Measurements from ENCODE around the gene MRPL23.

Gene MRPL23

GRCh38 chr11:1932105-1932480, 15.0 kb upstream of the MRPL23 start:
- H3K27ac ChIP-seq: no peak overlapping the region
- no peak for TF ChIP-seq ZFX (IDR thresholded peaks at IDR 0.05)
- TF ChIP-seq CTCF (conservative IDR thresholded peaks at IDR 0.05): no peak

- TF ChIP-seq ZFX (IDR thresholded peaks at IDR 0.05) (no peak), CTCF (conservative IDR thresholded peaks at IDR 0.05) (no peak)
- no peak overlapping the region for H3K27ac ChIP-seq
These were observed 14.5 kb upstream of the MRPL23 start for GRCh38 chr11:1932681-1933080.

- TF ChIP-seq CTCF (conservative IDR thresholded peaks at IDR 0.05): no peak
- TF ChIP-seq ZFX (IDR thresholded peaks at IDR 0.05): no peak
- H3K27ac ChIP-seq: no peak overlapping the region
These were observed 13.5 kb upstream of the MRPL23 start for GRCh38 chr11:1933416-1934334.

DNA sequence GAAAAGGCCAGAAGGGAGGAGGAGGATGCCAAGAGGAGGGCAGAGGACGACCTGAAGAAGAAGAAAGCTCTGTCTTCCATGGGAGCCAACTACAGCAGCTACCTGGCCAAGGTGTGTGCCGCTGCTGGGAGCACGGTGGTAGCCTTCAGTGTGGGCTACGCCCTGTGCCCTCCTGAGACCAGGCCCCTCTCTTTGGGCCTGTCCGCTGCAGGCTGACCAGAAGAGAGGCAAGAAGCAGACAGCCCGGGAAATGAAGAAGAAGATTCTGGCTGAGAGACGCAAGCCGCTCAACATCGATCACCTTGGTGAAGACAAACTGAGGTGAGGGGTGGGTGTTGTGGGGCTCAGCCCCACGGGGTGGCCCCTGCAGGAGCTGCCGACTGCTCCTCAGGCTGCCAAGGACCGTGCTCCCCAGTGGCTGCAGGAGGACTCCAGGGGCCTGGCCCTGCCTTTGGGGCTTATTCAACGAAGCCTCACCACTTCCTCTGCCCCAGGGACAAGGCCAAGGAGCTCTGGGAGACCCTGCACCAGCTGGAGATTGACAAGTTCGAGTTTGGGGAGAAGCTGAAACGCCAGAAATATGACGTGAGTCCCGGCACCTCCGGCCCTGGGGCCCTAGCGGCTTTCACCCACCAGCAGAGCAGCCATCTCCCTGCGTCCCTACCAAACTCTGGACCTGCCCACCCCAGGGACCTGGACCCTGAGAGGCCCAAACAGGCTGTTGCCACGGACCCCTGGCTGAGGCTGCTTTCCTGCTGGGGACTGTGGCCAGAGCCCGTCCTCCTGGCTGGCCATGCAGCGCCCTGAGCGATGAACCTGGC, 12.6 kb upstream of the MRPL23 start:
- no peak for TF ChIP-seq CTCF (conservative IDR thresholded peaks at IDR 0.05)
- TF ChIP-seq ZFX (IDR thresholded peaks at IDR 0.05): no peak
- no peak overlapping the region for H3K27ac ChIP-seq

GRCh38 chr11:1935156-1936071, 11.7 kb upstream of the MRPL23 start:
- TF ChIP-seq CTCF (conservative IDR thresholded peaks at IDR 0.05) (no peak), ZFX (IDR thresholded peaks at IDR 0.05) (no peak)
- no peak overlapping the region for H3K27ac ChIP-seq

GRCh38 chr11:1936072-1936780, 10.9 kb upstream of the MRPL23 start:
- no peak for TF ChIP-seq CTCF (conservative IDR thresholded peaks at IDR 0.05)
- no peak for TF ChIP-seq ZFX (IDR thresholded peaks at IDR 0.05)

More at GRCh38 chr11:1936072-1936780, 10.9 kb upstream of the MRPL23 start:
- no peak overlapping the region for H3K27ac ChIP-seq

Measured in C4-2B (cell line).